Heart left ventricle (tissue), 13 donors: ENCODE data around the gene HMGCR.

Source experiments
- CTCF ChIP-seq, 12 donors: fragments of 200-600 bp; sonication (generic) in 4 of 12; IDR thresholded peaks; one replicate each; pipeline versions ENCODE4 v1.5.0 to v1.8.0; 2018 to 2022; ENCODE audit warnings: antibody characterized with exemption in 12 of 12, mild to moderate bottlenecking in 5 of 12
- POLR2A ChIP-seq, 2 donors: fragments of 450-650 bp; IDR thresholded peaks; one replicate each; pipeline ENCODE4 v1.6.1; 2017; ENCODE audit warnings: antibody characterized with exemption in 2 of 2, mild to moderate bottlenecking in 2 of 2, moderate library complexity in 2 of 2
- donor health status: ischemic (EF 13 %, LVEDD 7.1; RV severe dilation, severe dysfunction).
- donor health status: DM: no; HTN: yes; CAD: no.
- donor health status: DM: no; HTN: no; CAD: no.
- donor health status: ischemic (EF 25% LVEDD 6.9; RV normal size, moderate dysfunction).
- donor health status: ischemic (EF 25% LVEDD 5.7; RV mildly dilated, moderate dysfunction).
- donor health status: ischemic (EF 35%, LVEDD 5.7; RV mildly dilated, moderate dysfunction).
- donor health status: nonischemic (EF 11% LVEDD 7.7; RV severe dilation, severe dysfunction).
- donor health status: DM: yes; HTN: yes; CAD: no.
- donor health status: PGD.
- donor health status: ischemic (EF 29% LVEDD 5.4; RV normal size, mild dysfunction).
- donor health status: nonischemic (EF 23%, LVEDD 6.1; RV moderate dilation, normal function).

DNA sequence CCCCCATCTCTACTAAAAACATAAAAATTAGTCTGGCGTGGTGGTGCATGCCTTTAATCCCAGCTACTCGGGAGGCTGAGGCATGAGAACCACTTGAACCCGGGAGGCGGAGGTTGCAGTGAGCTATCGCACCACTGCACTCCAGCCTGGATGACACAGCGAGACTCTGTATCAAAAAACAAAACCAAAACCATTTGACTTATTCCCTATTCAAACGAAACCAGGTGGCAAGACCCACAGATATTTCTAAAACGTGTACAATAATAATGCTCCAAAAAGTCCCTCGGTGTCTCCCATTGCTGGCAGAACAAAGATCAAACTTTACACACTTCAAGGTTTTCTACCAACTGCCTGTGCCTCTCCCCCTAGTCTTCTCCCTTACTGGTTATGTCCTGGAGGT lies 29.8 kb downstream of the HMGCR start:
- TF ChIP-seq CTCF (IDR thresholded peaks at IDR 0.05) (no peak), POLR2A (IDR thresholded peaks at IDR 0.05) (no peak)
